Chondrocyte (in vitro differentiated cells): Measurements from ENCODE around the gene FAM83C. TPM values are rescaled to one million over a fixed set of nuclear protein-coding genes. Genes with fewer than 3 reads are reported as not detected.
A peak's percentile ranks its signal among the peaks of the same experiment; 100 is the strongest.

Experiments used
- DNase-seq: peaks from one replicate; pipeline ENCODE4 v3.0.0; 2021; ENCODE audit warnings: mixed read lengths, low spot score
- H3K27ac Mint-ChIP-seq: one replicate; pipeline ENCODE4 v1.8.0; 2021; ENCODE audit warnings: mild to moderate bottlenecking, moderate library complexity, mixed read lengths; ENCODE audit not compliant: unreplicated experiment
- H3K27me3 Mint-ChIP-seq: 2 replicates; pipeline ENCODE4 v1.8.0; 2021; ENCODE audit warnings: low read depth, mixed read lengths
- H3K36me3 Mint-ChIP-seq: 2 replicates; pipeline ENCODE4 v1.8.0; 2021; ENCODE audit warnings: low read depth, mixed read lengths
- H3K4me1 Mint-ChIP-seq: 2 replicates; pipeline ENCODE4 v1.8.0; 2021; ENCODE audit warnings: low read depth, mild to moderate bottlenecking, mixed read lengths
- H3K4me3 Mint-ChIP-seq: one replicate; pipeline ENCODE4 v1.8.0; 2021; ENCODE audit warnings: mild to moderate bottlenecking, moderate library complexity, mixed read lengths; ENCODE audit not compliant: unreplicated experiment
- H3K9me3 Mint-ChIP-seq: 2 replicates; pipeline ENCODE4 v1.8.0; 2021; ENCODE audit warnings: low read depth, mixed read lengths
- total RNA-seq: library from RNA; stranded (reverse); gene quantifications from 3 replicates; pipeline ENCODE4 v1.2.1, GENCODE V29; 2021
- TF ChIP-seq, protein P1 (sequence below): fragments of 200-600 bp; sonication (generic); IDR thresholded peaks from 2 replicates; pipeline ENCODE4 v1.5.0; 2021; ENCODE audit warnings: antibody characterized with exemption, mild to moderate bottlenecking, moderate library complexity

FAM83C gene
- total RNA-seq, 1 donor from 2014 or later, result not detected

- Mint-ChIP-seq H3K4me1 (peaks cover 89% of the 10 kb centered on the region), H3K36me3 (no peaks in the 10 kb centered on the region), H3K4me3 (no peak overlapping the region), H3K27me3 (no peaks in the 10 kb centered on the region), H3K9me3 (no peaks in the 10 kb centered on the region), H3K27ac (peak overlapping the region; percentile 99)
- TF ChIP-seq, protein P1, sequence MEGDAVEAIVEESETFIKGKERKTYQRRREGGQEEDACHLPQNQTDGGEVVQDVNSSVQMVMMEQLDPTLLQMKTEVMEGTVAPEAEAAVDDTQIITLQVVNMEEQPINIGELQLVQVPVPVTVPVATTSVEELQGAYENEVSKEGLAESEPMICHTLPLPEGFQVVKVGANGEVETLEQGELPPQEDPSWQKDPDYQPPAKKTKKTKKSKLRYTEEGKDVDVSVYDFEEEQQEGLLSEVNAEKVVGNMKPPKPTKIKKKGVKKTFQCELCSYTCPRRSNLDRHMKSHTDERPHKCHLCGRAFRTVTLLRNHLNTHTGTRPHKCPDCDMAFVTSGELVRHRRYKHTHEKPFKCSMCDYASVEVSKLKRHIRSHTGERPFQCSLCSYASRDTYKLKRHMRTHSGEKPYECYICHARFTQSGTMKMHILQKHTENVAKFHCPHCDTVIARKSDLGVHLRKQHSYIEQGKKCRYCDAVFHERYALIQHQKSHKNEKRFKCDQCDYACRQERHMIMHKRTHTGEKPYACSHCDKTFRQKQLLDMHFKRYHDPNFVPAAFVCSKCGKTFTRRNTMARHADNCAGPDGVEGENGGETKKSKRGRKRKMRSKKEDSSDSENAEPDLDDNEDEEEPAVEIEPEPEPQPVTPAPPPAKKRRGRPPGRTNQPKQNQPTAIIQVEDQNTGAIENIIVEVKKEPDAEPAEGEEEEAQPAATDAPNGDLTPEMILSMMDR, result no peak
- DNase-seq, result no peak
Observed at GRCh38 chr20:35307666-35308653, 15.7 kb upstream of the FAM83C start.

GRCh38 chr20:35306931-35307517, 14.8 kb upstream of the FAM83C start:
- DNase-seq, result no peak
- Mint-ChIP-seq H3K9me3 (no peaks in the 10 kb centered on the region), H3K4me3 (no peak overlapping the region), H3K36me3 (no peaks in the 10 kb centered on the region), H3K4me1 (peaks cover 90% of the 10 kb centered on the region), H3K27ac (peak overlapping the region; percentile 99), H3K27me3 (no peaks in the 10 kb centered on the region)
- TF ChIP-seq, protein P1, result peak; percentile 83

DNA sequence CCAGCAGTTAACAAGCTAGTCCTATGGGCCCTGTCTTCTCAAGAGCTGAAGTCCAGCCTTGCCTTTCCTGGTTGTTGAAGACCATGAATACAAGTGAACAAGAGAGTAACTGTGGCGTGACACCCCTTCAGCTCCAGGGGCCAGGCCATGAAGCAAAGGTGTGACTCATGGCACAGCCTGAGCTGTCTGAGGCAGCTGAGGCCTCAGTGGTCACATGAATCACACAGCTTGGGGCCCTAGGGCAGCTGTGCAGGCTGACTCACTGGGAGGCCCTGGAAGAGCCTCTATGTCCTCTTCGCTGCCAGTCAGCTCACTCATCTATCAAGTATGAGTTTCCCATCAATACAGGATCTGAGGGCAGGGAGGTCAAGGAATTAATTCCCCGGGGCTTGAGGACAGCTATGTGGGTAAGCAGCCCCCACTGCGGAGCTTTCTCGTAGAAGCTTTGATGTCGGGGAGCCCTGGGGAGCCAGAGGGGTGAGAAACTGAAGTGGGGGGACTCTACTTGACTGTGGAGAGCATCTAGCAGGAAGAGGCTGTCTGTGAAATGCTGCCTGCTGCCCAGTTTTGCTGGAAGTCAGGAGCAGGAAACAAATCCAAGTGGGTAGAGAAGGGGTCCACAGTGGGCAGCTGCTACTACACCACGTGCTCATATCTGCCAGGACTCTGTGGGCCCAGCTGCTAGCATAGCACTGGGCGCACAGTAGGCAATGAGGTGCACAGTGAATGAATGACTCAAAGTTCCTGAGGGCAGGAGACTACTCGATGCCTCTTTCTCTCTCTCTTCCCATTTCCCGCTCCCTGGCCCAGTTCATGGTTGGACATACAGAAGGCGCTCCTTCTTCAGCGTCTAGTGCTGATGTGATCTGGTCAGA, 13.7 kb upstream of the FAM83C start:
- Mint-ChIP-seq H3K9me3 (no peaks in the 10 kb centered on the region), H3K27me3 (no peaks in the 10 kb centered on the region), H3K36me3 (no peaks in the 10 kb centered on the region), H3K4me1 (peaks cover 89% of the 10 kb centered on the region), H3K27ac (peak overlapping the region; percentile 99), H3K4me3 (peak overlapping the region; percentile 51)
- TF ChIP-seq, protein P1, result no peak
- no peak for DNase-seq

GRCh38 chr20:35304956-35305355, 12.7 kb upstream of the FAM83C start:
- Mint-ChIP-seq H3K36me3 (no peaks in the 10 kb centered on the region), H3K27ac (peak overlapping the region; percentile 99), H3K27me3 (no peaks in the 10 kb centered on the region), H3K4me1 (peaks cover 85% of the 10 kb centered on the region), H3K4me3 (no peak overlapping the region), H3K9me3 (no peaks in the 10 kb centered on the region)
- DNase-seq, result no peak
- TF ChIP-seq, protein P1, result no peak
